GM12878 (cell line): Measurements from ENCODE around the gene FAM177B.

Experiments used
- ATF7 ChIP-seq: fragments of 450-650 bp; IDR thresholded peaks from 2 replicates; pipeline ENCODE4 v1.6.1; 2016; ENCODE audit warnings: low read depth, mild to moderate bottlenecking
- BCL3 ChIP-seq: IDR thresholded peaks from 2 replicates; pipeline ENCODE4 v1.6.1; 2011; ENCODE audit warnings: borderline replicate concordance, low read depth, mild to moderate bottlenecking, moderate library complexity, low read length; ENCODE audit not compliant: insufficient read depth, poor library complexity, severe bottlenecking
- CTCF ChIP-seq, 3 experiments: IDR thresholded peaks in 2 of 3; conservative IDR thresholded peaks in 1 of 3; 2 replicates each; pipeline ENCODE4 v1.5.1; 2011; ENCODE audit warnings: low read depth in 3 of 3, low read length in 3 of 3, mild to moderate bottlenecking in 3 of 3, control low read depth in 2 of 3, moderate library complexity in 2 of 3, inconsistent platforms in 1 of 3, mixed read lengths in 1 of 3; ENCODE audit not compliant: control insufficient read depth in 2 of 3, insufficient read depth in 1 of 3; ENCODE audit errors: extremely low read depth in 1 of 3
- HDAC6 ChIP-seq: fragments of 200-600 bp; sonication (generic); IDR thresholded peaks from one replicate; pipeline ENCODE4 v1.8.0; 2017; ENCODE audit warnings: antibody characterized with exemption; ENCODE audit not compliant: unreplicated experiment
- SMAD1 ChIP-seq: fragments of 450-650 bp; IDR thresholded peaks from 2 replicates; pipeline ENCODE4 v1.6.1; 2018; ENCODE audit warnings: mild to moderate bottlenecking, low read depth; ENCODE audit not compliant: partially characterized antibody
- TCF12 ChIP-seq: IDR thresholded peaks from 2 replicates; pipeline ENCODE4 v1.6.1; 2011; ENCODE audit warnings: low read depth, mild to moderate bottlenecking, low read length
- ZNF274 ChIP-seq: IDR thresholded peaks from one replicate; pipeline ENCODE4 v1.8.0; 2011; ENCODE audit not compliant: insufficient read length, insufficient read depth

- TF ChIP-seq ATF7 (no peak), HDAC6 (no peak), CTCF (IDR thresholded peaks at IDR 0.05 in 2 of 3, conservative IDR thresholded peaks at IDR 0.05 in 1 of 3; ENCODE audit: control insufficient read depth in 2 of 3, extremely low read depth in 1 of 3, insufficient read depth in 1 of 3, low read depth in 3 of 3, low read length in 3 of 3) (no peak), TCF12 (no peak), SMAD1 (no peak), BCL3 (no peak), ZNF274 (no peak)
Observed at GRCh38 chr1:222697203-222697602, 39.8 kb upstream of the FAM177B start.
